ENCODE measurements around the gene RAPH1.
"Not testable (repeated sequence)": the region's sequence is repeated elsewhere in the genome, so short reads cannot be mapped to it uniquely, and the experiment has no call there.

Gene RAPH1

GRCh38 chr2:203407496-203407895 is 127.6 kb downstream of the RAPH1 start:
- TF ChIP-seq ZFX (IDR thresholded peaks at IDR 0.05) (no peak), CTCF (conservative IDR thresholded peaks at IDR 0.05) (no peak)
- no peak overlapping the region for H3K27ac ChIP-seq

- TF ChIP-seq CTCF (conservative IDR thresholded peaks at IDR 0.05) (no peak), ZFX (IDR thresholded peaks at IDR 0.05) (no peak)
- no peak overlapping the region for H3K27ac ChIP-seq
These were observed 130.1 kb downstream of the RAPH1 start for GRCh38 chr2:203404996-203405395.

- TF ChIP-seq ZFX (IDR thresholded peaks at IDR 0.05) (no peak), CTCF (conservative IDR thresholded peaks at IDR 0.05) (no peak)
- H3K27ac ChIP-seq: no peak overlapping the region
These were observed 134.1 kb downstream of the RAPH1 start for GRCh38 chr2:203400805-203401585.

- TF ChIP-seq ZFX (IDR thresholded peaks at IDR 0.05): no peak
- no peak for TF ChIP-seq CTCF (conservative IDR thresholded peaks at IDR 0.05)
- H3K27ac ChIP-seq: no peak overlapping the region
These were observed 136.1 kb downstream of the RAPH1 start for GRCh38 chr2:203399031-203399430.

GRCh38 chr2:203396667-203397066 is 138.4 kb downstream of the RAPH1 start:
- H3K27ac ChIP-seq: no peak overlapping the region
- TF ChIP-seq ZFX (IDR thresholded peaks at IDR 0.05): no peak
- peak; percentile 28 for TF ChIP-seq CTCF (conservative IDR thresholded peaks at IDR 0.05)

- no peak overlapping the region for H3K27ac ChIP-seq
- no peak for TF ChIP-seq ZFX (IDR thresholded peaks at IDR 0.05)
These were observed 139.2 kb downstream of the RAPH1 start for GRCh38 chr2:203395858-203396257.

GRCh38 chr2:203394519-203395227 is 140.4 kb downstream of the RAPH1 start:
- TF ChIP-seq CTCF (conservative IDR thresholded peaks at IDR 0.05): peak; percentile 9; the same call in 1 of the 2 replicates
- TF ChIP-seq ZFX (IDR thresholded peaks at IDR 0.05): no peak
- no peak overlapping the region for H3K27ac ChIP-seq

GRCh38 chr2:203388153-203388552 is 146.9 kb downstream of the RAPH1 start:
- H3K27ac ChIP-seq: not testable (repeated sequence)

Measured in C4-2B (cell line).